ENCODE measurements around the gene DNM3.

Gene DNM3

GRCh38 chr1:172381946-172382345, 540.6 kb downstream of the DNM3 start:
- no peak for DNase-seq

GRCh38 chr1:172382406-172382805, 541.1 kb downstream of the DNM3 start:
- DNase-seq: no peak

- no peak for DNase-seq
Measured at GRCh38 chr1:172382990-172383389, 541.7 kb downstream of the DNM3 start.

DNA sequence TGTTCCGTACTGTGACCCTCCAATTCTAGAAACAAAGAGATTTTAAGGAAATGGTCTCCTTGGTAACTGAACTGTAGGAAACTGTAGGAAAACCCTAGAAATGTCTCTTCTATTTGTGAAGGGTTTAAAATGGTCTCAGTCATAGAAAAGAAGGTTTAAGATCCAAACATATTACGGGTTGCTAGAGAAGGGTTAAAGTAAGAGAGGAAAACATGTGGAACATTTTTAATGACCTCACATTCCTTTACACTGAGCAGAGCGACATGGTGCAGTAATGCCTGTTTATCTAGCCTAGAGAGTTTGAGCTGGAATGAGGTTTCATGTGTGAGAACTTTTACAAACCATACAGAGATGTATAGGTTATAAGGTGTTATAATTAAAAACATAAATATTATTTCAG, 542.2 kb downstream of the DNM3 start:
- no peak for DNase-seq

- DNase-seq: no peak
Measured at GRCh38 chr1:172384656-172385055, 543.4 kb downstream of the DNM3 start.

DNA sequence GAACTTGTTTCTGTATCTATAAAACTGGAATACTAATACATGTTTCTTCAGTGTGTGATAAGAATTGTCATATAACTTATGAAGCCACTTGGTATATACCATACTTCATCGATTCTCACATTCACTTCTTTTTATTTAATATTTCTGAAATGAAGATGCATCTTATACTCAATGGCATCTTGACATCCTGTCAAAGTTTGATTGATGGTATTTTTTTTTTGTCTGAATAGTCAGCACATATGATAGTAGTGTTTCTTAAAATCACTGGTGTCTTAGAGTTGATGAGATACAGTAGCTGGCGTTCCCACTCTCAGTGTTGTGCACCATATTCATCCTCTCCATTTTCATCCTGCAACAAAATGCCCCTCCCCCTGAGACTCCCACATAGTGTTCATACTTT, 544.7 kb downstream of the DNM3 start:
- DNase-seq: no peak

- no peak for DNase-seq
Measured at GRCh38 chr1:172388490-172388889, 547.2 kb downstream of the DNM3 start.

DNA sequence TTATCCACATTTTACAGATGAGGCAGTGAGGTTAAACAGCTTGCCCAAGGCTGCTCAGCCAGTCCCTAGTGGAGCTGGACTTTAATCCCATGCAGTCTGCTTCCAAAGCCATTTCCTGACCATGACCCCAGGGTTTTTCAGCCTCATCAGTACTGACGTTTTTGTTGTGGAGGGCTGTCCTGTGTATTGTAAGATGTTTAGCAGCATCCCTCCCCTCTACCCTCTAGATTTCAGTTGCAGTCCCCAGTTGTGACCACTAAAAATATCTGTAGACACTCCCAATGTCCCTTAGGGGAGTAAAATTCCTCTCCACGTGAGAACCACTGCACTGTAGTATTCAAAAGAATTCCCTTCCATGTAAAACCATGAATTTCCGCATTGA, 549.0 kb downstream of the DNM3 start:
- DNase-seq: no peak

DNA sequence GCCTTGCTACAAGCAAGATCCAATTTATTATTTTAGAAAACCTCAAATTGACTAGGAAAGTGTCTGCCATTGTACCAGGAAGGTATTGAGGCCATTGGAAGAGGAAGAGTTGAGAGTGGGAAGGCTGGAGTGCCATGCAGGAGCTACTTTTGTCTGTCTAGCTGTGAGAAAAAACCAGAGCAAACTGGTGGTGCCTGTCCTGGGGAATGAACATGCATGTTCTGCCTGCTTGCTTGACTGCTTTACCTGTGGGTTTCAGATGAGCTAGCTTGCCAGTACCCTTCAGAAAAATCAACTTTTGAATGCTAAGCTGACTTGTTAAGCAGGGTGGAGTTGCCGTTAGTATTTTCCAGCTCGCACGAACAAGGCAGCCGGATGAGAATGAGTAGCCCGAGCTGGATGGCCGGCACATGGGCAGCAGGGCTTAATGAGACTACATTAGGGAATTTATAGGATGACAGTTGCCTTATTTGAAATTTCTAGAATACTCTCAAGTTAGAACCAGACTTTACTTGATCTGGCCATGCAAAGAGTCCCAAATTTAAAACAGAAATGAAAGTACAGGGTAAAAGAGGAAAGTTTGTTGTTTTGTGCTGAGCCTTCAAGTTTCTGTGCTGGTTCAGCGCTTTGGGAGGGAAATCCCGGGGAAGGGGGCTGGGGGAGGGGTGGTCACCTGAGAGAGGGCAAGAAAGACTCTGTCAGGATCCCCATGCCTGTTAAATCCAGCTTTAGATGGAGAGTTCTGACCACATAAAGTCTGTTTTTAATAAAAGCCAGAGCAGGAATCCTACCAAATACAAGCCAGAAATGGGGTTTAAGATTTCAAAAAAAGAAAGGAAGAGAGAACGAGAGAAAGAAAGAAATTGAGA, 549.6 kb downstream of the DNM3 start:
- no peak for DNase-seq

GRCh38 chr1:172391976-172392375, 550.7 kb downstream of the DNM3 start:
- no peak for DNase-seq

DNA sequence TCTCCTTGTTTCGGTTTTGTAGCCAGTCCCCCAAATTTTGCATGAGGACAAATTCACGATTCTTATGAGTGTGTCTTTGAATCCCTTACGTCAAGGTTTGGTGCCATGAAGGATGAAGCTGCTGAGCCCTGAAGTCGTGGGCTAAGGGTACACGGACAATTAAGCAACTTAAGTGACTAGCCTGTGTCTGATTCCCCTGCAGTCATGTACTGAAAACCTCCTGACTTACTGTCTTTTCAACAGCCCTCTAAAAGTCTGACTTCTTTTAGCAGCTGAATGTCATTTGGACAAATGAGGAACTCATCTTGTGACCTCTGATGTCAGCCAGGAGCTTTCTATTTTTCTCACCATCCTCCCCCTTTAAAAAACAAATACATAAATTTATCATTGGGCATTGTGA, 552.1 kb downstream of the DNM3 start:
- no peak for DNase-seq

DNA sequence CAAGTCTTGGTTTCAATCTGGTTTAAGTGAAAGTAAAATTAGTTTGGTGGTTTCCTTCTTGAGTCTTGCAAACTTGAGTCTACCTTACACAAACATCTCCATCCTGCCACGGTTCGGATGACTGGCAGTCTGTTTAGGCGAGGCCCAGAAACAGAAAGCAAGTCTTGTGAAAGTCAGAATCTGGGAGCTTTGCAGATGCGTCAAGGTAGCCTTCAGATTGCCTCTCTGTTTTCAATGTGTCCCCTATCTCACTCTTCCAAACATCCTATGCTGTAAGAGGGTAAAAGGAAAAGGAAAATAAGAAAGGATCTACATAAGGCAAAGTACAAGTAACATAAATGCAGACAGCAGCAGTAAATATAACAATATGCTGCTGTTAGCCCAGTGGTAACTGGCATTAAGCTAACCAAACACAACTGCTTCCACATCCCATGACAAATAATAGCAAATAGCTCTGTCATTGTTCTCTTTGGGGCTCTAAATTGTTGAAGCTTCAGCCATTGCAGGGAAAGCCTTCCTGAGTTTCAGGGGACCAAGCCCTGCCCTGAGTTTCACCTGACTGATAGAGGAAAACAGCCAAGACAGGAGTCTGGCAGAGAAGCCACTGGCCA, 552.9 kb downstream of the DNM3 start:
- no peak for DNase-seq

GRCh38 chr1:172394811-172395210, 553.5 kb downstream of the DNM3 start:
- no peak for DNase-seq

- no peak for DNase-seq
Measured at GRCh38 chr1:172395576-172395975, 554.3 kb downstream of the DNM3 start.

DNA sequence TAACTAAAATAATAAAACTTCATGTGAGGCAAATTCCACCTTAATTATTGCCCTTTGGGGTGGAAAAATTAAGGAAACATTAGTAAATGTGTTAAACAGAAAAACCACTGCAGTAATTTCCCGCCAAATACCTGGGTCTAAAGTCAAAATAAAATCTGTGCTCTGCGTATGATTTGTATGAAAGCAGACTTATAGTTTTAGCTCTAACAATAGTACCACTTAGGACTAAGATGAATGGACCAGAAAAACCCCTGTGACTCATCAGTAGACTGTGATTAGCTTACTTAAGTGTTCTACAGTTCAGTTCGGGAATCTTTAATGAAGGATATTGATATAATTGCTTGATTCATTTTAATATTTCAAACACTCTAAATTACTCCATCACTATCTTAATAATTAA, 555.9 kb downstream of the DNM3 start:
- DNase-seq: no peak

DNA sequence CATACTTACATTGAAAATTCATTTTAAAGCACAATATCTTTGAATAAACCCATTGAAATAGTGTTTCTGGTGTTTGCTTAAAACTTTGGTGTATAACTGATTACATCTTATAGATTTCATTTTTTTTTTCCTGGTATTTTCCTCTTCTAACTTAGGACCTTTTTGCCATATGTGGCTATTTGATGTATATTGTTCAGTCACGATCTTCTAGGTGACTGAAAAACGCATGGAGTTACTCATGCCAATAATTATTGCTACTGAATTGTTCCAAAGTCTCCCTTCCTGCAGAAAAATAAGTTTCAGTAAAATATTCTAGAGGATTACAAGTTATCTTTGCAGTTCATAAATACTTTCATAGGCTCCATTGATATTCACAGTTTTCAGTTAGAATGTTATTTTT, 556.3 kb downstream of the DNM3 start:
- DNase-seq: no peak

GRCh38 chr1:172398193-172398592, 556.9 kb downstream of the DNM3 start:
- no peak for DNase-seq

- peak; percentile 47 for DNase-seq
Measured at GRCh38 chr1:172398970-172399755, 557.9 kb downstream of the DNM3 start.

GRCh38 chr1:172399756-172400721, 558.7 kb downstream of the DNM3 start:
- DNase-seq: no peak

DNA sequence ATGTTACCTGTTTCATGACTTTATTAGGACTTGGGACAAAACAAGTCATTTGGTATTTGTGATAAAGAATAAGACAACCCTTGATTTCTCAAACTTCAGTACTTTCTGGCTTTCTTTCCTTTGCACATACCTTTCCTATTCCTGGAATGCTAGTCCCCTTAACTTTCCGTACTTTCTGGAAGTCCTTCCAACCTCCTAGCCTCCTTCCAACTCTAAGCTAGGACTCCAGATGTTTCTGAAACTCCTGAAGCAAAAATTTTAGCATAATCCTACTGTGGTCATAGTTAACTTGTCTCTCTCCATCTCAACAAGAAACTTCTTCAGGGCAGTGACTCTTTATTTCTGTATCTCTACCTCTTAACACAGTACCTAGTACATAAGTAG, 559.4 kb downstream of the DNM3 start:
- DNase-seq: no peak

- DNase-seq: no peak
Measured at GRCh38 chr1:172401477-172401876, 560.2 kb downstream of the DNM3 start.

DNA sequence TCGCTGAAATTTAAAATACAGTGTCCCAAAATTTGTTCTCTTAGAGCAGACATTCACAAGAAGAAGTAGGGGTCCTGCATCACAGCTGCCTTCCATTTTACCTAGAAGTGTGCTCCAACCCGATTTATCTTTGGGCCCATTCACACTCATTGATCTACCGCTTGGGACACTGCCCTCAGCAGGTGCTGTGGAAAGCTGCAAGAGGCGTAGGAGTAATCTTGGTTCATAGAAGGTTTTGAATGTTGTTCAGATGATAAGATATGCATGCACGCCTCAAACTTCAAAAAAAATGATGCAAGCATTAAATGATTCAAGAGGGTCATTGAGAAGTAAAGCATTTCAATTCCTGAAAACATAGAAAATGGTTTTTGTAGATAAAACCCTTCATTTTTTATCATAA, 560.6 kb downstream of the DNM3 start:
- DNase-seq: no peak

Data from SHP77 treated with DMSO at 0.1 percent for 48 hours (cell line).